AG09319 (cell line): ENCODE measurements around the gene ARID1B.

Experiments
- DNase-seq: peaks from one replicate; pipeline ENCODE4 v3.0.0-alpha.2; 2010; ENCODE audit warnings: low read depth; ENCODE audit errors: extremely low read depth
- TF ChIP-seq, protein P1 (sequence below): IDR thresholded peaks from 2 replicates; pipeline ENCODE4 v1.5.1; 2011; ENCODE audit warnings: low read depth, mild to moderate bottlenecking, inconsistent platforms, low read length, moderate library complexity

ARID1B gene

DNA sequence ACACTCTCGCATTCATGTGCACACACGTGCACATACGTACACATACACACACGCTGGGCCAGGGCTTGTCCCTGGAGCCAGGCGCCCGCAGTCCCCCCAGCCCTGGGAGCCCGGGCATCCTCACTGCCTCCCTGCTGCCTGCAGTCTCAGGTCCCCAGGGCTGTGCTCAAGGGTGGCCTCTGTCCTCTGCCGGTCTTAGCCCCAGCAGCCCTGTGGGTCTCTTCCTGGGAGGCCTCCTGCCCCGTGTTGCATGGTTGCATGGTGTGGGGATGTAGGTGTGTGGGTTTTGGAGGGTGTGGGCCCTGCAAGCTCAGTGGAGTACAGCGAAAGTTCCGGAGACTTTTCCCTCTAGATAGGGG, 444.6 kb downstream of the ARID1B start:
- TF ChIP-seq, protein P1, sequence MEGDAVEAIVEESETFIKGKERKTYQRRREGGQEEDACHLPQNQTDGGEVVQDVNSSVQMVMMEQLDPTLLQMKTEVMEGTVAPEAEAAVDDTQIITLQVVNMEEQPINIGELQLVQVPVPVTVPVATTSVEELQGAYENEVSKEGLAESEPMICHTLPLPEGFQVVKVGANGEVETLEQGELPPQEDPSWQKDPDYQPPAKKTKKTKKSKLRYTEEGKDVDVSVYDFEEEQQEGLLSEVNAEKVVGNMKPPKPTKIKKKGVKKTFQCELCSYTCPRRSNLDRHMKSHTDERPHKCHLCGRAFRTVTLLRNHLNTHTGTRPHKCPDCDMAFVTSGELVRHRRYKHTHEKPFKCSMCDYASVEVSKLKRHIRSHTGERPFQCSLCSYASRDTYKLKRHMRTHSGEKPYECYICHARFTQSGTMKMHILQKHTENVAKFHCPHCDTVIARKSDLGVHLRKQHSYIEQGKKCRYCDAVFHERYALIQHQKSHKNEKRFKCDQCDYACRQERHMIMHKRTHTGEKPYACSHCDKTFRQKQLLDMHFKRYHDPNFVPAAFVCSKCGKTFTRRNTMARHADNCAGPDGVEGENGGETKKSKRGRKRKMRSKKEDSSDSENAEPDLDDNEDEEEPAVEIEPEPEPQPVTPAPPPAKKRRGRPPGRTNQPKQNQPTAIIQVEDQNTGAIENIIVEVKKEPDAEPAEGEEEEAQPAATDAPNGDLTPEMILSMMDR = no peak
- DNase-seq = no peak

DNA sequence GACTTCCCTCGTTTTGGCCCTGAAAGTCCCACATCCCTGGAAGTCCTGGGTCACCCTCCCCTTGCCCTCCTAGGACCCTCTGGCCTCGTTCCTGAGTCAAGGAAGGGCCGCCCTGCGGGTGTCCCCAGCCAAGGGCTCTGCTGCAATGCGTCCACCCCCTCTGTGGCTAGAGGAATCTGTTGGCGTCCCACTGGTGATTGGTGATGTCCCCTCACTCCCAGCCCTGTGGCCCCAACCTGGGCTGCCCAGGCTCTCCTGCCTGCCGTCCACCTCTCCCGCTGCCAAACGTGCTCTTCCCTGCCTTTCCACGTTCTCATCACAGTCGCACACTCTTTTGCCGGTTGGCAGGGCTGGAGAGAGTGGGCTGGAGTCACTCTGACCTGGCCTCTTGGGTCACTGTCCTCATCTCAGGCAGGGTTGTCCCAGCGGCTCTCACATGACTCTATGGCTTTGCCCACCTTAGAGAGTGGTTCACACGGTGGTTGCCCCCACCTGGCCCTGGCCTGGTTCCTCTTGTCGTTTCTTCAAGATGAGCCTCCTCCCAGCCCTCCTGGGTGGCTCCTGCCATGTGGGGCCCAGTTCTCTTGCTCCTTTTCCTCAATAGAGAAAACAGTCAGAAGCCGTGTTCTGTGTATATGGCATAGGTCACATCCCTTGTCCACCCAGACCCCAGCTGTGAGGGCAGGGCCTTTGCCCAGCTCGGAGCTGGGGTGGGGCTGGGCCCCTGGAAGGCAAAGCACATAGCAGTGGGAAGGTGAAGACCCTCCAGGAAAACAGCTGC, 445.2 kb downstream of the ARID1B start:
- TF ChIP-seq, protein P1 = no peak
- DNase-seq = no peak

DNA sequence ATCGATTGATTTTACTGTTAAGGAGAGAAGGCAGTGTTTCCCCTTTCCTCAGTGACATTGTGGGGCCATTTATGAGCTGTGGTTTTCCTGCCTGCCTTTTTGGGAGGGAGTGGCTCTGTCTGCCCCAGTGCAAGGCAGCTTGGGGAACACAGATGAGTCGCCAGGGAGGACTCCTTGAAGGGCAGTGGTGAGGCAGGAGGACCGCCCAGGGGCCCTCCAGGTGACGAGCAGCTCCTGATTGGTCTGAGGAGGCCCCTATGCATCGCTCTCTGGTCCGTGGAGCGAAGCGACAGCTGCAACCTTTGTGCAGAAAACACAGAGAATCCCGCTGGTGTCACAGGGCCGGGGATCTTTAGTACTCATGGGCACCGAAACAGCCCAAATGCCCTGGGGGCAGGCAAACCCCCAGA, 445.8 kb downstream of the ARID1B start:
- DNase-seq = no peak
- TF ChIP-seq, protein P1 = no peak

DNA sequence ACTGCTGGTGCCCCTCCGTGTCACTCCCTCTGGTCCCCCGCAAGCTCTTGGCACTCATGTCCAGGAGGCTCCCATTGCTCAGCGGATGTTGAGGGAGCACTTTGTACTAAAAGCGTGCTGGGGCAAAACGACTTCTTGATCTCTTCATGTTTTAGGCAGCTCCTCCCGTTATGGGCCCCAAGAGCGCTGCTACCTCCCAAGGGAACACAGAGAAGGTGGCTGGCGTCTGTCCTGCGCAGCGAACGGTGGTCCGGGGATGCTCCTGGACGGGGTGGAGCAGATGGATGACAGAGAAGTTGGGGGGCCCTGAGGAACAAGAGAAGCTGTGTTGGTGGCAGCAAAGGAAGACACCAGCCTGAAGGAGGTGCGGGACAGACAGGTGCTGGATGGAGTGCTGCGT, 446.3 kb downstream of the ARID1B start:
- TF ChIP-seq, protein P1 = no peak

DNA sequence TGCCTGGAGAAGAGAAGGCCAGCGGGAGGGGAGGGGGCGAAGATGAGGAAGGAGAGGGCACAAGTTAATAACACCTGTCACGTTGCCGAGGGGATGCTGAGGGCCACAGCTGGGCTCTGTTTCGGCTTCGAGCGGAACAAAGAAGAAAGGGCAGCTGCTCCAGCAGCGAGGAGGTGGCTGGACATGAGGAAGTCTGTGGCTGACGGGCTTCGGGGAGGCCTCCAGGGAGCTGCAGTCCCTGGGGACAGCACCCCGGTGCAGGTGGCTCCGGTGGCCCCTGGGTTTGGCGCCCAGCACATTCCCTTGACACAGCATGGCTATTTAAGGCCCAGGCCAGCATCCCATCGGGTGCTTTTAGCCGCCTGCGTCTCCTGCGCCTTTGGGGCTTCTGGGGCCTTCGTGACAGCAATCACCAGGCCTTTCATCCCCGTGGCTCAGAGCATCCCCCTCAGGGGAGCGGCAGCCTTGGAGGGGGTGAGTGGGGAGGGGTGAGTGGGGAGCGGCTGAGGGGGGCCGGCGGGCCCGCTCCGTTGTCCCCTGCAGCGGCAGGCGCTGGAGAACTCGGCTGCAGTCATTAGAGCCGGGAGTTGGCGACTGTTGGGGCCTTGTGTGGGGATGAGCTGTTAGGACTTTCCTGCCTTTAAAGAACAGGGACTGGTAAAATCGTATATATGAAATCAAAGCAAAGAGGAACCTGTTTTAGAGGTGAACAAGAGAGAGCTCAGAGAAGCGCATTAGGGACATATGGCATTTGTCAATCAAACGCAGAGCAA, 447.2 kb downstream of the ARID1B start:
- TF ChIP-seq, protein P1 = no peak
- DNase-seq = no peak

More for the DNA sequence above, 446.3 kb downstream of the ARID1B start:
- DNase-seq = no peak

DNA sequence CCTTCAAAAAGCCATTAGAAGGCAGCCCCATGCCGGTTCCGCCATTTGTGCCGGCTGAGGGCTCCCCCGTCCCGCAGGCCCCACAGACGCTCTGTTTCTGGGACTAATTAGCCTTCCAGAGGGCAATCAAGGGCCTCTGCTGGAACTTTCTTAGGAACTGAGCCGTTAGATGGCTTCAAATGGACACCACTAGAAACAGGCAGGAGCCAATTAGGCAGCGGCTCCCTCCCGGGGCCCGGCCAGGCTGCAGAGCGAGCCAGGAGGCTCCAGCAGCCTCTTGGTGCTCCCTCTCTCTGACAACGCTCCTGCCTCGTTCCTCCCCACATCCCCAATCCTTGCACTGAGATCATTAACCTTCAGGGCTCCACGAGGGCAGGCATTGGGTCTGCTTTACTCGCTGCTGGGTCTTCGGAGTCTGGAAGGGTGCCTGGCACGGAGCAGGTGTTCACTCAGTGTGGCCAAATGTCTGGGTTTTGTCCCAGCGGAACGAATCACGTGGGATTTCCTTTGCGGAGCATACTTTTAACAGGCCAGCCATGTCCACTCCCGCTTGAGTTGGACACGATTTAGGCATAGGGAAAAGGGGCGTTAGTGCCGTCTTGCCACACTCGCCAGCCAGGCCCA, 447.9 kb downstream of the ARID1B start:
- TF ChIP-seq, protein P1 = no peak
- no peak for DNase-seq

DNA sequence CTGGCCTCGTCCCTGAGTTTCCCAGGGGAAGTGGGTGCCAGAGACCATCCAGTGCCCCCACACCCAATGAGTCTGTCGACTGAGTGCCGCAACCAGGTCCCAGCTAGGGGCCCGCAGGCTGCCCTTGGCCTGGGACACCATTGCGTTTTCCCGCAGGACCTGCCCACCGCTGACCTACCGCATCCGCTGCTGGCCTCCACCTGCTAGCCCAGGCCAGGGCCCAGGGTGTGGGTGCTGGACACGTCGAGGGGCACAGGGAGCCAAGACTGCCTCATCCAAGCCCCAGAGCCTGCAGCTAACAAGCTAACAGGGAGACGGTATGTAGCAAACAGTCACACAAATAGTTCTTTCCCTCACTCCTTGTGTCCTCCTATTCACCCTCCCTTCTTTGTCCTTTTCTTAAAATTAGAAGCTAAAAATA, 448.4 kb downstream of the ARID1B start:
- TF ChIP-seq, protein P1 = no peak
- no peak for DNase-seq
